T-helper 1 cell treated with Interleukin-12 subunit alpha and Interleukin-12 subunit beta and Interleukin-4 antibody, amounts not matched to agents 30 μg/mL and 1 μg/mL, for 36 hours (primary cell): ENCODE measurements around the gene RIPK4.

Source experiments
- H3K27ac Mint-ChIP-seq: one replicate; pipeline ENCODE4 v1.8.0; 2021; ENCODE audit warnings: mild to moderate bottlenecking, mixed read lengths
- H3K27me3 Mint-ChIP-seq: one replicate; pipeline ENCODE4 v1.8.0; 2021; ENCODE audit warnings: low read depth, mixed read lengths
- H3K36me3 Mint-ChIP-seq: one replicate; pipeline ENCODE4 v1.8.0; 2021; ENCODE audit warnings: low read depth, mixed read lengths
- H3K4me1 Mint-ChIP-seq: one replicate; pipeline ENCODE4 v1.8.0; 2021; ENCODE audit warnings: low read depth, mixed read lengths
- H3K4me3 Mint-ChIP-seq: one replicate; pipeline ENCODE4 v1.8.0; 2021; ENCODE audit warnings: mild to moderate bottlenecking, moderate library complexity, mixed read lengths
- H3K9me3 Mint-ChIP-seq: one replicate; pipeline ENCODE4 v1.8.0; 2021; ENCODE audit warnings: mixed read lengths

Gene RIPK4

DNA sequence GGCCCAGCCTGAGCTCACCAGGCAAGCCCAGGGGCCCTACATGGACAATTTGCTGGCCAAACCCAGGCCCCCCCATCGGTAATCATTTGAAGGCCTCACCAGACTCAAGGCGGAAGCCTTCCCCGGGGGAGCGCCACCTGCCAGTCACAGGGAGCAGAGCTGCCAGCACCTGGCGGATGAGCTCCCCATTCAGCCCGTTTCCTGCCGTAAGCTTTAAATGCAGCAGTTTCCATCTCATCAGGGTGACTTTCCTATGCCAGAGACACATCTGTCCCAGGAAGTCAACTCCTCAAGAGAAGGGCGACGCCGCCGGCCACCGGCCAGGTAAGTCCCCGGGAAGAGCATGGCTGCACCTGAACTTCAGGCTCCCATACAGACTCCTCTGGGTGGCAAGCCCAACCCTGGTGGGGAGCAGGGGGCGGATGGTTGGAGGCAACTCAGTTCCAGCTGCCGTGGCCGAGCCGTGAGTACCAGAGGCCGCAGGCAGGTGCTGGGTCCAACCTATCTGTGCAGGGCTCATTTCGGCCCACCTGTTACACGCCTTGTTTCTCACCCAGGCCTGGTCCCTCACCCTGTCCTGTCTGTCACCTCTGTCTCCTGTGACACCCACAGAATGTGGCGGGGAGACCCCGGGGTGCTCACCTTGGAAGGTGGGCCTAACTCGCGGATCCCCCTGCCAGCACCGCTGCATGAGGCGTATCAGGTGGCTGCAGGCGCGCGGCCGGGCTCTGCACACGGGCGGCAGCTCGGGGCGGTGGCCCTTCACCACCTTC, 20.7 kb downstream of the RIPK4 start:
- Mint-ChIP-seq H3K9me3 (no peaks in the 10 kb centered on the region), H3K4me3 (no peak overlapping the region), H3K4me1 (no peaks in the 10 kb centered on the region), H3K27me3 (no peaks in the 10 kb centered on the region), H3K36me3 (no peaks in the 10 kb centered on the region), H3K27ac (no peak overlapping the region)

DNA sequence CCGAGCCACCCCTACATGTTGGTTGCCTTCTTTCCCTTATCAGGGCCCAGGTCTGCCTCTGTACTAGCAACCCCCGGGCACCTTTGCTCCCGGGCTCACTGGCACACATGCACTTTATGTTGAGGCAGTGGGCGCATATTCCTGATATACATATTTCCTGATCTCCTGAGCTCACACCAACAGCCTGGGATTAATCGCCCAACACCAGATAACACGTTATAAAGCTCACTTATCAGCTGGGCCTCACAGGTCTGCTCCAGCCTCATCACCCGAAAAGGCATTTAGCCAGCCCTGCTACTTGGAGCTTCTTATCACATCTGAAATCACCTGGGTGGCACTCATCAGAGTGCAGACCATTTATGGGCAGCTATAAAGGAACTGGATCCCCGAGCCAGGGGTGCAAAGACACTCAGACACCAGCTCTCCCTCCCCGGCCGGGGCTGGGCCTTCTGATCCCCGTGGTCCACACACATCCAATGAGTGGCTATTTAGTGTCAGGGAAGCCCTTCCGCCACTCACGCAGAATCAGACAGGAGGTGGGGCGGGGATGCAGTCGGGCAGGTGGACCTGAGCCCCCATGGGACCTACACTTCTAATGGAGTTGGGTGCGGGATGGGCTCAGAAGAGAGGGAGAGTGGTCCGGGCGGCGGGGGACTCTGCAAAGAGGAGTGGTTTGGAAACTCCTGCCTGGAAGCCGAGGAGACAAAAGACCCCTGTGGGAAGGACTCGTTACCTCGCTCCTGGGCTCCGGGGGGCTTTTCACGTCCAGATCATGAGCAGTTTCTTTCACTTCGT, 21.6 kb downstream of the RIPK4 start:
- Mint-ChIP-seq H3K4me1 (no peaks in the 10 kb centered on the region), H3K27me3 (no peaks in the 10 kb centered on the region), H3K27ac (no peak overlapping the region), H3K36me3 (no peaks in the 10 kb centered on the region), H3K4me3 (no peak overlapping the region), H3K9me3 (no peaks in the 10 kb centered on the region)

DNA sequence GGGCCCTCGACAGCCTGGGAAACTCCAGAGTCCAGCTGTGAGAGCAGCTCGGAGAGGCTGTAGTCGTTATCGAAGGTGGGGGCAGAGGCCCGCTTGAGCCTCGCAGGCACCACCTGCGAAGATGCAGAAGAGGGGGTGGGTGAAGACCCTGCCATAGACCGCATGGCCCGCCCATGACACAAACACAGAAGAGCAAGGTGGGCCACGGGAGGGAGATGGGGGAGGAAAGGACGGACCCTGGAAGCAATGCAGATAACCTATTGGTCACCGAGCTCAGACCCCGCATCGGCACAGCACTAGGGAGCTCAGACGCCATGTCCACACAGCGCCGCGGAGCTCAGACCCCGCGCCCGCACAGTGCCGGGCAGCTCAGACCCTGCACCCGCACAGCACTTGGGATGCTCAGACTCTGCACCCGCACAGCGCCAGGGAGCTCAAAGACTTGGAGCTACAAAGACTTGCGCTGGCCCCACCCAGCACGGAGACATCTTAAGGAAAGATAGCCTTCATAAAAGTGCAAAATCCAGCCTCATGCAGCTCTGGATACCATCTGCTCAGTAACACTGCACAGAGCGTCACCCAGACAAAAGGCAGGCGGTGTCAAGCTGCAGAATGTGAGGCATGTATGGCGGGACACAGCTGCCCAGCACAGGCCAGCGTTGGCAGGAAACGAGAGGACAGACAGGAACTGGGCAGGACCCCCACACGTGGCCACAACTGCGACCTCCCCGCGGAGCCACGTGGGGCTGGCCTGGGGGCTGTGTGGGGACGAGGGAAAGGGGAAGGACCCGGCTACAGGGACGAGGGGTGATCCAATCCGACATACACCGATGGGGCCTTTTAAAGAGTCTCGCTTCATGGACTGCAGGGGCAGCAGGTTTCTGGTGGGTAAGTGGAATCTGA, 22.6 kb downstream of the RIPK4 start:
- H3K27me3 Mint-ChIP-seq = no peaks in the 10 kb centered on the region
- H3K9me3 Mint-ChIP-seq = no peaks in the 10 kb centered on the region
- H3K27ac Mint-ChIP-seq = no peak overlapping the region
- H3K4me3 Mint-ChIP-seq = no peak overlapping the region
- no peaks in the 10 kb centered on the region for H3K36me3 Mint-ChIP-seq
- H3K4me1 Mint-ChIP-seq = no peaks in the 10 kb centered on the region

GRCh38 chr21:41743321-41744027, 23.4 kb downstream of the RIPK4 start:
- H3K27me3 Mint-ChIP-seq = no peaks in the 10 kb centered on the region
- no peaks in the 10 kb centered on the region for H3K9me3 Mint-ChIP-seq
- H3K4me3 Mint-ChIP-seq = no peak overlapping the region
- no peaks in the 10 kb centered on the region for H3K4me1 Mint-ChIP-seq
- H3K36me3 Mint-ChIP-seq = no peaks in the 10 kb centered on the region
- H3K27ac Mint-ChIP-seq = no peak overlapping the region

- H3K4me1 Mint-ChIP-seq = no peaks in the 10 kb centered on the region
- no peaks in the 10 kb centered on the region for H3K27me3 Mint-ChIP-seq
- no peak overlapping the region for H3K4me3 Mint-ChIP-seq
- H3K36me3 Mint-ChIP-seq = no peaks in the 10 kb centered on the region
- H3K9me3 Mint-ChIP-seq = no peaks in the 10 kb centered on the region
- H3K27ac Mint-ChIP-seq = no peak overlapping the region
These were observed 24.6 kb downstream of the RIPK4 start for GRCh38 chr21:41742073-41742875.

DNA sequence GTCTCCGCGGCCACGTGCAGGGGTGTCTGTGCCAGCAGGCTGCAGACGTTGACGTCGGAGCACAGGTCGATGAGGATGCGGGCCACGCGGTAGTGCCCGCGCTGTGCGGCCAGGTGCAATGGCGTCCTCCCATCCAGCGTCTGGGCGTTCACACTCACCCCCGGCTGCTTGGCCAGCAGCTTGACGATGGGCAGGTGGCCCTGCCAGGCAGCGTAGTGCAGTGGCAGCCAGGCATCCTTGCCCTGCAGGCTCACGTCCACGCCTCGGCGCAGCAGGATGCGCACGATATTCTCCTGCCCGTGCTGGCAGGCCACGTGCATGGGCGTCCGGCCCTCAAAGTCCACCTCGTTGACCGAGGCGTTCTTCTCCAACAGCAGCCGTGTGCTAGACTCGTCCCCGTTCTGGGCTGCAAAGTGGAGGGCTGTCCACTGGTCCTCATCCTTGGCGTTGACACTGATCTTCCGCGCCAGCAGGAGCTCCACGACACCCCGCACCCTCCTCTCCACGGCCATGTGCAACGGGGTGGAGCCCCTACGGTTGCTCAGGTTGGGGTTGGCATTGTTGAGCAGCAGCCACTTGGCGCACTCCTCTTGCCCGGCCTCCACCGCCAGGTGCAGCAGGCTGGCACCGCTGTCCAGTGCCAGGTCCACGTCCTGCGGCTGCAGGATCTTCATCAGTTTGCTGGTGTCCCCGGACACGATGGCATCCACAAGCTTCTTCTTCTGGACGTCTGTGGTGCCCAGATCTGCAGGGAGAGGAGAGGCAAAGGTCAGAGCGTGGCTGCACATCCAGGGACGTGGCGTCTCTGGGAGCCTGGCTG, 25.4 kb downstream of the RIPK4 start:
- no peaks in the 10 kb centered on the region for H3K27me3 Mint-ChIP-seq
- H3K4me1 Mint-ChIP-seq = no peaks in the 10 kb centered on the region
- H3K9me3 Mint-ChIP-seq = no peaks in the 10 kb centered on the region
- no peak overlapping the region for H3K4me3 Mint-ChIP-seq
- no peak overlapping the region for H3K27ac Mint-ChIP-seq
- H3K36me3 Mint-ChIP-seq = no peaks in the 10 kb centered on the region

GRCh38 chr21:41740604-41741252, 26.1 kb downstream of the RIPK4 start:
- no peak overlapping the region for H3K27ac Mint-ChIP-seq
- H3K4me1 Mint-ChIP-seq = no peaks in the 10 kb centered on the region
- H3K9me3 Mint-ChIP-seq = no peaks in the 10 kb centered on the region
- H3K27me3 Mint-ChIP-seq = no peaks in the 10 kb centered on the region
- no peak overlapping the region for H3K4me3 Mint-ChIP-seq
- H3K36me3 Mint-ChIP-seq = no peaks in the 10 kb centered on the region

DNA sequence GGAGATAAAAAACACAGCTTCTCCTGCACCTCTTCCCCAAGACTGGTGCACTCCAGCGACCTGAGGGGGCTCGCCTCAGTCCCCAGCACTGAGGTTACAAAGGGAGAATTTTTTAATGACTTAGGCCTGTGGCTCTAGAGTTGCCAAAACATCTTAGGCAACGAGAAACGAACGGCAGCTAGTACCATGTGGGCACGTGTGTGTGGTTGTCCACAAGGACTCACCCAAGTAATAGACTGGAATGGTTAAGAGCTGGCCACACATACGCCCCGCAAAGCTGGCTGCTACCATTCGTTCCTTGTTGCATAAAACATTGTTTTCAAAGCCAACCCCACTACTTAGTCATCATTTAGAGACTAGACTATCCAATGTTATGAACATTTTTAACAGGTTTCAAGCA, 26.9 kb downstream of the RIPK4 start:
- H3K9me3 Mint-ChIP-seq = no peaks in the 10 kb centered on the region
- no peaks in the 10 kb centered on the region for H3K36me3 Mint-ChIP-seq
- no peak overlapping the region for H3K27ac Mint-ChIP-seq
- no peak overlapping the region for H3K4me3 Mint-ChIP-seq
- H3K27me3 Mint-ChIP-seq = no peaks in the 10 kb centered on the region
- no peaks in the 10 kb centered on the region for H3K4me1 Mint-ChIP-seq

DNA sequence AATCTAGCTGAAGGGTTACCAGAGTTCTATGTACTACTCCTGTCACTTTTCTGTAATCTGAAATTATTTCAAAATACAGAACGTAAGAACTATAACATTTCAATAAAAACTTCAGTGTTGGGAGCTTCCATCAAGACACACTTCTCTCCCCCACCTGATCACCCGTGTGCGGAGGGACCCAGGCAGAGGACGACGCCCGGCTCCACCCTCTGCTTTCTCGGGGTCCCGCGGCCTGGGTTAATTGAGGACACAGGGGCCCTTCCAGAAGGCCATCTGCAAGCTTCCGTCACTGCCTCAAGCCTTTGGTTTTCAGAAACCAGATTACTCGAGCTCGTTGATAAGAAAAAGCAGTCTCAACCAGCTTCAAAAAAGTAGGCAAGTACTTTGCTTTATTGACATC, 27.8 kb downstream of the RIPK4 start:
- H3K36me3 Mint-ChIP-seq = no peaks in the 10 kb centered on the region
- H3K27ac Mint-ChIP-seq = no peak overlapping the region
- no peaks in the 10 kb centered on the region for H3K9me3 Mint-ChIP-seq
- no peaks in the 10 kb centered on the region for H3K27me3 Mint-ChIP-seq
- H3K4me1 Mint-ChIP-seq = no peaks in the 10 kb centered on the region
- H3K4me3 Mint-ChIP-seq = no peak overlapping the region

DNA sequence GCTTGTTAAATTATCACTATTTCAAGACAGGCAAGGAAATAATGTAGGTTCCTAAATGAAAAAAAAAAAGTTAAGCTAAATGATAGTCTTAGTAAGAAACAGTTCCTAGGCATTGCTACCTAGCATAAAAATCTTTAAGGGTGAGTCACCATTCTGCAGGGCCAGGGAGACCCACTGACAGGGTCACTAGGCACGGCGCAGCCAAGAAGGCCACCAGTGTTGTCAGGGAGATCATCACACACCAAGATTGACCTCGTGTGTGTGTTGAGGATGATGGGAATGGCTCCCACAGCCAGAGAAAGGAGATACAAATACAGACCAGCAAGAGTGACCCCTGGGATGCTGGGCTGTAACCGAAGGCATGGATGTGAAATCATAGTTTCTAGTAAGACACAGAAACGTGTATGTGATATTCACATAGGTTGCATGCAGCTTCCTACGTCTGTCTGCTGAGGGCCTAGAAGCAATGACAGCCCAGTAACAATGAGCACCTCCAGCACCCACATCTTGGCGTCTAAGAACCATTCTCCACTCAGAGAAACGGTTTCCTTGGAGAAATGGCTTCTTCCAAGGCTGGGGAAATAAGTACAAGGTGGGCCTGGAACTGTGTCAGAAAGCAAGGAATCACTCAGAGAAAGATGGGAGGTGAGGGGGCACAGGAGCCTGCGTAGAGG, 29.1 kb downstream of the RIPK4 start:
- no peak overlapping the region for H3K27ac Mint-ChIP-seq

GRCh38 chr21:41736423-41736822, 30.4 kb downstream of the RIPK4 start:
- H3K4me1 Mint-ChIP-seq = no peaks in the 10 kb centered on the region
- no peak overlapping the region for H3K27ac Mint-ChIP-seq
- peaks cover 2% of the 10 kb centered on the region for H3K27me3 Mint-ChIP-seq
- peaks cover 2% of the 10 kb centered on the region for H3K9me3 Mint-ChIP-seq
- no peaks in the 10 kb centered on the region for H3K36me3 Mint-ChIP-seq
- H3K4me3 Mint-ChIP-seq = no peak overlapping the region

More for the DNA sequence above, 29.1 kb downstream of the RIPK4 start:
- Mint-ChIP-seq H3K4me3 (no peak overlapping the region), H3K36me3 (no peaks in the 10 kb centered on the region), H3K9me3 (no peaks in the 10 kb centered on the region), H3K27me3 (no peaks in the 10 kb centered on the region), H3K4me1 (no peaks in the 10 kb centered on the region)
